ENCODE measurements around the gene PSAP. TPM values are rescaled to one million over a fixed set of nuclear protein-coding genes. Genes with fewer than 3 reads are reported as not detected.
A peak's percentile ranks its signal among the peaks of the same experiment; 100 is the strongest.

PSAP gene
- total RNA-seq, 2 experiments from 2014 or later: 93.1 to 97.0 TPM

DNA sequence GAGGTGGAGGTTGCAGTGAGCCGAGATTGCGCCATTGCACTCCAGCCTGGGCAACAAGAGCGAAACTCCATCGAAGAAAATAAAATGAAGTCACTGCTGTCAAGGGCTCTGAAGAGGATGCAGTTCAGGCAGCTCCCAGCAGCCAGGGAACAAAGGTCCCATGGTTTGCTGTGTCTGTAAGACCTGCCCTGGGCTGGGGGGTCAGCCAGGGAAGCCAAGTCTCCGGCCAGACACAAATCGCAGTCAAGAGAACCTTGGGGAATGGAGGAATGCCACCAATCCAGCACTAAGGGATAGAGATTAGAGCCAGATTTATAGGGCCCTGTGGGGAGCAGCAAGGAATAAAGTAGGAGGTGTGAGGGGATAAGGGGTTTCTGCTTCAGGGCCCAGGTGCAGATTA is 48.8 kb downstream of the PSAP start:
- peaks cover 9% of the 10 kb centered on the region for H3K4me1 Mint-ChIP-seq
- H3K9me3 Mint-ChIP-seq: no peaks in the 10 kb centered on the region
- H3K27me3 Mint-ChIP-seq: no peaks in the 10 kb centered on the region
- H3K4me3 Mint-ChIP-seq: no peak overlapping the region
- no peaks in the 10 kb centered on the region for H3K36me3 Mint-ChIP-seq
- no peak for DNase-seq
- H3K27ac Mint-ChIP-seq: no peak overlapping the region

DNA sequence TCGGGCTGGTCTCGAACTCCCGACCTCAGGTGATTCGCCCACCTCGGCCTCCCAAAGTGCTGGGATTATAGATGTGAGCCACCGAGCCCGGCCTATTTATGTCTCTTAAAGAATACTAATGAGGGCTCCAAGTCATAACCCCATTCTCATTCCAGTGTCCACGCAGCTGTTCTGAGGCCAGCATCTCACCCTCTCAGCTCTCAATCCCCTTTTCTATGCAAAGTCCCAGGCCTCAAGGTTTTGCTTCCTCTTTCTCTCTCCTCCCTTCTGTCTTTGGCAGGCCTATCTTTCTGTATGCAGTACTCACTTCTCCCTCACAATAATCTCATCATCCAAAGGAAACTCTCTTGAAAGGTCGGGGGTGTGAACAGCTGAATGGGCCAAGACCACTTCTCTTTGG is 49.7 kb downstream of the PSAP start:
- Mint-ChIP-seq H3K27me3 (no peaks in the 10 kb centered on the region), H3K36me3 (no peaks in the 10 kb centered on the region), H3K9me3 (no peaks in the 10 kb centered on the region), H3K4me3 (no peak overlapping the region), H3K27ac (no peak overlapping the region), H3K4me1 (peaks cover 13% of the 10 kb centered on the region)
- DNase-seq: no peak

GRCh38 chr10:71799608-71800453 is 51.2 kb downstream of the PSAP start:
- no peaks in the 10 kb centered on the region for H3K9me3 Mint-ChIP-seq
- no peak overlapping the region for H3K27ac Mint-ChIP-seq
- no peak for DNase-seq
- H3K4me1 Mint-ChIP-seq: peaks cover 13% of the 10 kb centered on the region
- H3K4me3 Mint-ChIP-seq: no peak overlapping the region
- no peaks in the 10 kb centered on the region for H3K27me3 Mint-ChIP-seq
- no peaks in the 10 kb centered on the region for H3K36me3 Mint-ChIP-seq

DNA sequence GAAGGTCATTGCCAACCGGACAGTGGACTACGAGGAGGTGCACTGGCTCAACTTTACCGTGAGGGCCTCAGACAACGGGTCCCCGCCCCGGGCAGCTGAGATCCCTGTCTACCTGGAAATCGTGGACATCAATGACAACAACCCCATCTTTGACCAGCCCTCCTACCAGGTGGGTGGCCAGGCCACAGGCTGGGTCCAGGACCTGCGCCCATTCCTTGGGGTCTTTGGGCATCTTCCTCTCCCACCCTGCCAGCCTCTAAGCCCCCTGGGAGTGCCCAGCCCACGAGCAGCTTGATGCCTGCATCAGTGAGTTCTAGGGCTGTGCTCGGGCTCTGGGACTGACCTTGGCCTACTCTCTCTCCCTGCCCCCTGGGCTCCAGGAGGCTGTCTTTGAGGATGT is 51.9 kb downstream of the PSAP start:
- Mint-ChIP-seq H3K36me3 (no peaks in the 10 kb centered on the region), H3K9me3 (no peaks in the 10 kb centered on the region), H3K4me3 (no peak overlapping the region), H3K27me3 (no peaks in the 10 kb centered on the region), H3K4me1 (peaks cover 13% of the 10 kb centered on the region), H3K27ac (no peak overlapping the region)
- no peak for DNase-seq

DNA sequence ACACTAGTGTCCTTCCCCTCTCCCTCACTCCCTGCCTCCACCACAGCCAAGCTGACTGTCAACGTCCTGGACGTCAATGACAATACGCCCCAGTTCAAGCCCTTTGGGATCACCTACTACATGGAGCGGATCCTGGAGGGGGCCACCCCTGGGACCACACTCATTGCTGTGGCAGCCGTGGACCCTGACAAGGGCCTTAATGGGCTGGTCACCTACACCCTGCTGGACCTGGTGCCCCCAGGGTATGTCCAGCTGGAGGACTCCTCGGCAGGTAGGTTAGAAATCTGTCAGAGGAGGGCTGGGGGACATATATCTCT is 52.8 kb downstream of the PSAP start:
- no peaks in the 10 kb centered on the region for H3K27me3 Mint-ChIP-seq
- no peak for DNase-seq

DNA sequence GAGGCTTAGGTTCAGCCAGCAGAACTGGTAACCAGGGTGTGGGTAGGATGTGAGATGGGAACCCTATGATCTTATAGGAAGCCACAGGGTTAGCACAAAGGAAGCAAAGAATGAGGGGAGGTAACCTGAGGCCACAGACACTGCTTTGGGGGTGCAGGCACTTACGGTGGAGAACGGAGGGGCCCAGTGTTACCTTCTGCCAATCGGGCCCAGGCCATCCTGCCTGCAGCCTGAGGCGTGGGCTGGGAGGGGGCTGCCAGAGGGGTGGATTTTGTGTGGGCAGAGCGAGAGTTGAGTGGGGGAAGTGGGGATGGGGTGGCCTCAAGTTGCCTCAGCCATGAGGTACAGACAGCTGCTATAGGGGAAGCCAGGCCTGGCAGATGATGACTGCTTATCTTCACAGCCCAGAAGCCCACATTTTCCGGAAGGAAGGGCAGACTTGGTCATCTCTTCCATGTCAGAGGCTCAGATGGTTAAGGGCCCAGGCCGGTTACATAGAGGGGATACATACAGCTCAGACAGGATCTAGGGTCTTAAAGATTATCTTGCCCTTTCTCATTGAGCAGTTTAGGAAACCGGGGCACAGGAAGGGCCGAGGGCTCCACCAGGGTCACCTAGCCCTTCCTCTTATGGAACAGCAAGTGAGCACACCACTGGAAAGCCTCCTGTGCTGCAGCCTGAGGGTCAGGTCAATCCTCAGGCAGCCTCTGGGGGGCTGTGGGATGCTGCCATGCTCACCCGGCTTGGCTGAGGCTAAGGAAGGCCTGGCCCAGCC is 53.3 kb downstream of the PSAP start:
- Mint-ChIP-seq H3K36me3 (no peaks in the 10 kb centered on the region), H3K9me3 (no peaks in the 10 kb centered on the region), H3K4me1 (peaks cover 13% of the 10 kb centered on the region), H3K27me3 (no peaks in the 10 kb centered on the region), H3K4me3 (no peak overlapping the region), H3K27ac (peak overlapping the region; percentile 78)
- DNase-seq: no peak

More for the DNA sequence above, 52.8 kb downstream of the PSAP start:
- Mint-ChIP-seq H3K27ac (no peak overlapping the region), H3K36me3 (no peaks in the 10 kb centered on the region), H3K4me3 (no peak overlapping the region), H3K9me3 (no peaks in the 10 kb centered on the region), H3K4me1 (peaks cover 13% of the 10 kb centered on the region)

DNA sequence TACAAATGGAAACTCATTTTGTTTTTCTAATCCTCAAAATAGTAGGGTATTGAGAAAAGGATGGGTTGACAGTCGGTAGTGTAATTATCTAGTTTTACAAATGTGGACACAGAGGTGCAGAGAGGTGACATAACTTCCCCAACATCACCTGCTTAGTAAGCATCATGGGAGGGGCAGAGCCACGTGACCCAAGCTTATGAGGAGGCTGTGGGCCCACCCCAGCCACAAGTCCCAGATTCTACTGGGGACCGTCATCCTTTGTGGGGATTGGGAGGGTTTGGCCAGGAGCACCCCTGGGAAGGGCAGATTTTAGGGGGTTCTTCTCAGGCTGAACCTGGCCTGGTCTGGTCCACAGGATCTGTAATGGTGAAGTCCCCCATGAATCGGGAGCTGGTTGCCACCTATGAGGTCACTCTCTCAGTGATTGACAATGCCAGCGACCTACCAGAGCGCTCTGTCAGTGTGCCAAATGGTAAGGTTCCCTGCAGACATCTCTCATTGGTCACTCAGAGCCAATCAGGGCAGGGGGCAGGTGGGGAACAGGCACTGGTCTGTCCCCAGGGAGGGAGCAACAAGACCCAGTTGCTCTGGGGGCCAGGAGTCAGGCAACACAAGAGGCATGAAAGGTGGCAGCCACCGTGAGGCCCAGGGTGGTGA is 54.2 kb downstream of the PSAP start:
- H3K36me3 Mint-ChIP-seq: no peaks in the 10 kb centered on the region
- no peaks in the 10 kb centered on the region for H3K27me3 Mint-ChIP-seq
- H3K4me3 Mint-ChIP-seq: no peak overlapping the region
- H3K4me1 Mint-ChIP-seq: peaks cover 13% of the 10 kb centered on the region
- H3K27ac Mint-ChIP-seq: peak overlapping the region; percentile 78
- DNase-seq: no peak
- H3K9me3 Mint-ChIP-seq: no peaks in the 10 kb centered on the region

- no peak overlapping the region for H3K27ac Mint-ChIP-seq
Observed at GRCh38 chr10:71795248-71795647, 55.8 kb downstream of the PSAP start.

GRCh38 chr10:71790749-71791440 is 60.2 kb downstream of the PSAP start:
- Mint-ChIP-seq H3K4me1 (peaks cover 8% of the 10 kb centered on the region), H3K27me3 (no peaks in the 10 kb centered on the region), H3K36me3 (no peaks in the 10 kb centered on the region), H3K4me3 (no peak overlapping the region), H3K9me3 (no peaks in the 10 kb centered on the region), H3K27ac (no peak overlapping the region)
- DNase-seq: no peak

More at GRCh38 chr10:71795248-71795647, 55.8 kb downstream of the PSAP start:
- no peak for DNase-seq
- Mint-ChIP-seq H3K9me3 (no peaks in the 10 kb centered on the region), H3K4me1 (peaks cover 21% of the 10 kb centered on the region), H3K27me3 (no peaks in the 10 kb centered on the region), H3K4me3 (no peak overlapping the region), H3K36me3 (no peaks in the 10 kb centered on the region)

DNA sequence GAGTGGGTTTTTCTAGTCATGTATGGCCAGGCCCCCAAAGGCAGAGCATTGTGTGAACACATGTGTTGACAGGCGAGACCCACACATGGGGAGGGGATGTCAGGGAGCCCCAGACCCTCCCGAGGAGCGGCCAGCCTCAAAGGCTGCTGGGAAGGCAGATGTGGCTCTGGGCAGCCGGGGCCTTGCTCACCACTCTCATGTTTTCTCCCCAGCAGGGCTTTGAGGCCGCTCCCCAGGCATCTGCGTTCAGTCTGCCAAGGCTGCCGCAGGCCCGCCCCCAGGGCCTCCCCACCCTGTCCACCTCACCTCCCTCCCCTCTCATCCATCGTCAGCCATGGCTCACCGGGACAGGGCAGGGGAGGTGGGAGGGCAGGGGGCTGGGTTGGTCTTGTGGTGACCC is 61.2 kb downstream of the PSAP start:
- no peaks in the 10 kb centered on the region for H3K27me3 Mint-ChIP-seq
- no peaks in the 10 kb centered on the region for H3K9me3 Mint-ChIP-seq
- H3K27ac Mint-ChIP-seq: no peak overlapping the region
- no peak overlapping the region for H3K4me3 Mint-ChIP-seq
- no peak for DNase-seq
- peaks cover 8% of the 10 kb centered on the region for H3K4me1 Mint-ChIP-seq
- H3K36me3 Mint-ChIP-seq: no peaks in the 10 kb centered on the region

- no peaks in the 10 kb centered on the region for H3K36me3 Mint-ChIP-seq
- H3K4me3 Mint-ChIP-seq: no peak overlapping the region
- H3K9me3 Mint-ChIP-seq: no peaks in the 10 kb centered on the region
- H3K4me1 Mint-ChIP-seq: peaks cover 8% of the 10 kb centered on the region
- DNase-seq: no peak
- H3K27ac Mint-ChIP-seq: no peak overlapping the region
- no peaks in the 10 kb centered on the region for H3K27me3 Mint-ChIP-seq
Observed at GRCh38 chr10:71788954-71789353, 62.1 kb downstream of the PSAP start.

- no peak for DNase-seq
- Mint-ChIP-seq H3K27me3 (no peaks in the 10 kb centered on the region), H3K4me1 (peaks cover 6% of the 10 kb centered on the region), H3K36me3 (no peaks in the 10 kb centered on the region), H3K4me3 (no peak overlapping the region), H3K9me3 (no peaks in the 10 kb centered on the region), H3K27ac (no peak overlapping the region)
Observed at GRCh38 chr10:71784679-71785272, 66.3 kb downstream of the PSAP start.

- Mint-ChIP-seq H3K9me3 (no peaks in the 10 kb centered on the region), H3K4me3 (no peak overlapping the region), H3K27ac (no peak overlapping the region), H3K27me3 (no peaks in the 10 kb centered on the region), H3K36me3 (no peaks in the 10 kb centered on the region), H3K4me1 (peaks cover 6% of the 10 kb centered on the region)
- no peak for DNase-seq
Observed at GRCh38 chr10:71783917-71784678, 67.0 kb downstream of the PSAP start.

- H3K4me3 Mint-ChIP-seq: no peak overlapping the region
- H3K9me3 Mint-ChIP-seq: no peaks in the 10 kb centered on the region
- no peak for DNase-seq
- no peaks in the 10 kb centered on the region for H3K36me3 Mint-ChIP-seq
- no peaks in the 10 kb centered on the region for H3K27me3 Mint-ChIP-seq
- no peak overlapping the region for H3K27ac Mint-ChIP-seq
- peaks cover 6% of the 10 kb centered on the region for H3K4me1 Mint-ChIP-seq
Observed at GRCh38 chr10:71782917-71783490, 68.0 kb downstream of the PSAP start.

Measured in activated naive CD8-positive, alpha-beta T cell treated with anti-CD3 and anti-CD28 coated beads for 36 hours (primary cell).